NCI-H446 (cell line): Measurements from ENCODE around the gene GRID1.

Experiments
- DNase-seq, 2 experiments: peaks; one replicate each; lab custom pipeline; 2025; lab: John Stamatoyannopoulos, UW

Gene GRID1

DNA sequence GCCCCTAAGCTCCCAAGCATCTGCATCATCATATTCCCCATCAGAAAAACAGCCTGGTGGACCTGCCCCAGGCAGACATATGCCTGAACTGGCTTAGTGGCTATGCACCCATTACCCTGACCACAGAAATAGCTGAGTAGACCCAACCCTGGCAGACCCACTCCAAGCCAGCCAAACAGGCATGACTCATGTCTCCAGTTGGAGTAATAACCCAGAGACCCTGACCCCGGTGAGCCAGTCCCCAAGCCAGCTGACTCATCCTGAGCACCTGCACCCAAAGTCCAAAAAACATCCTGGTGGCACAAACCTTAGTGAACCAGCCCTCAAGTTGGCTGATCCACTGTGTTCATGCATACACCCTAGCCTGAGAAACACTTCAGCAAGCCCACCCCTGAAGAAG is 555.9 kb downstream of the GRID1 start:
- no peak for DNase-seq

- DNase-seq = no peak
These were observed 571.1 kb downstream of the GRID1 start for GRCh38 chr10:85795460-85795859.

GRCh38 chr10:85794553-85794952 is 572.0 kb downstream of the GRID1 start:
- DNase-seq = no peak

DNA sequence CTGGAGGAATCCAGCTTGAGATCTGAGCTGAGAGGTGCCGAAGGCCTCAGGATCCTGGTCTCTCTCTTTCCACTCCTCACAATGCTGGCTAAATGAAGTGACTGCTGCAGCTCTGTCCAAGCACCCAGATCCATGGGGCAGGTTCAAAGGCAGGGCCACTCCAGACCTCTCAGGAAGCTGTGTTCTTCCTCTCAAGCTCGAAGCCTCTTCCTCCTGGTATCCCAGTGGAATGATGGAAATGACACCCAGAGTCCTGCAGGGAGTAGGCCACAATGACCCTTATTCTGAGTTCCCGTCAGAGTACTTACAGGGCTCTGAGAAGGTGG is 574.1 kb downstream of the GRID1 start:
- no peak for DNase-seq

- DNase-seq = peak in 1 of 2 experiments; percentile 42
These were observed 574.6 kb downstream of the GRID1 start for GRCh38 chr10:85791818-85792532.

DNA sequence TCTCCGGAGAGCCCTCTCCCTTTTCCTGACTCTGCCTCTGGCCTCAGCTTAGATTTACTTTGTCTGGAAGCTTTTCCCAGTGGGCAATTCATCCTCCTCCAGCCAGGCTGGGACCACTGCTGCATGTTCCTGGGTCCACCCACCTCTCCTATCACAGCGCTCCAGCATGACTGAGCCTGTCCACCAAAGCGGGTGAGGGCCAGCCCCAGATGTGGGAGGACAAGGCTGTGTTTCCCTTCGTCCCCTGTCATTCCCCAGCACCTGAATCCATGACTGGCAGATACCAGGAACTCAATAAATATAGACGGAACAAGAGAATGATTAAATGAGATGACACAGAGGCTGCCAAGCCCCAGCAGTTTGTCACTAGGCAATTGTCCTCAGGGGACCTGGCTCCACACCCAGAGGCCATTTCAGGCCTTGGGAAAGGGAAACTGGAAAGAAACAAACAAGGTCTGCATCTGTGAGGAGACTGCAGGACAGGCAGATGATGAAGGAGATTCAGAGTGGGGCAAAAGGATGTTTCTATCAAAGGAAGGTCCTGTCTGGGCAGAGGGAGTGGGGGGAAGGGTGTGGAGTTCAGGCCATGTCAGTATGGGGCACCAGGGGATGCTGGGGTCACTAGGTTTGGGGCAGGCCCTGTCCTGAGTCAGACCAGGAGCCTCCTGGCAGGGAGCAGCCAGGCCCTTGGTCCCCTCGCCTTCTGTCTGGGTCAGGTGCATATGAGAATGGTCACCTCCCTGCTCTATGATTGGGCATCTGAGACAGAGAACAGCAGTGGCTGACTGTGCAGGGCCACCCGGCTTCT is 576.4 kb downstream of the GRID1 start:
- DNase-seq = no peak

GRCh38 chr10:85789125-85789524 is 577.5 kb downstream of the GRID1 start:
- peak in 1 of 2 experiments; percentile 2 for DNase-seq

GRCh38 chr10:85788570-85788969 is 578.0 kb downstream of the GRID1 start:
- no peak for DNase-seq

DNA sequence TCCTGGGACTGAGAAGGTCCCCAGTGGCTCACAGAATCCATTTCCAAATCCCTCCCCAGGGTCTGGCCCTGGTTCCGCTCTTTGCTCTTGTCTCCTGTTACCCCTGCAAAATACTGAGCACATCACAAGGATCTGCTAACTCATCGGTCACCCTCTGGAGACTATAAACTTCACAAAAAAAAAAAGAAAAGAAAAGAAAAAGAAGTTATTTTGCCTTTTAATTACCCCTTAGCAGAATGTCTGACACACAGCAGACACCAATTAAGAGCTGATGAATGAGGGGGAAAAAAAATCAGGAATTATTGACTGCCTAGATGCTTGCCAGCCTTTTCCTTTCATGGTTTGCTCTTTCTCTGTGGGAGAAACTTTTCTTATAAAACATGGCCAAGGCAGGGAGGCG is 578.7 kb downstream of the GRID1 start:
- no peak for DNase-seq

GRCh38 chr10:85787393-85787792 is 579.2 kb downstream of the GRID1 start:
- DNase-seq = no peak

DNA sequence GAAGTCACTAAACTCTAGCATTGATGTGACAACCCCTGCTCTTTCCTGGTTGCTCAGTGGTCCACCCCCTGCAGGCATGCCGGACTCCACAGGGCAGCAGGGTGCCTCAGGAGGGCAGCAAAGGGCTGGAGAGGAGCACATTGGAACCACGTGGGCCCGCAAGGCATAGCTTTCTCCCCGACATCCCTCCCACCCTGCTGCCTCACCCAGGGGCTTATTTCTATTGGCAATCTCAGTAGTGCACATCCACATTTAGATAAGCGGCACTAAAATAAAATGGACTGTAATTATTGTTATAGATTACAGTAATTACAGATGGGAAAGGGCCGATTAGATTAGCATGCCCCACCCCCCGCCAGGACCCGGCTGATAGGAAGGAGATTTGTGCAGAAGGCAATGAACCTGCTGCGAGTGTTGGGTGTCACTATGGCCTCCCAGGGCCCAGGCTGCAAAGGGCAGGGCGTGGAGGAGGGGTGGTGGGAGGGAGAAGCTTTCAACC is 580.1 kb downstream of the GRID1 start:
- no peak for DNase-seq

GRCh38 chr10:85784792-85785191 is 581.8 kb downstream of the GRID1 start:
- DNase-seq = no peak

GRCh38 chr10:85781404-85781803 is 585.2 kb downstream of the GRID1 start:
- DNase-seq = no peak

- no peak for DNase-seq
These were observed 588.5 kb downstream of the GRID1 start for GRCh38 chr10:85778074-85778473.

GRCh38 chr10:85767891-85768290 is 598.7 kb downstream of the GRID1 start:
- DNase-seq = no peak

GRCh38 chr10:85764108-85764507 is 602.5 kb downstream of the GRID1 start:
- no peak for DNase-seq

DNA sequence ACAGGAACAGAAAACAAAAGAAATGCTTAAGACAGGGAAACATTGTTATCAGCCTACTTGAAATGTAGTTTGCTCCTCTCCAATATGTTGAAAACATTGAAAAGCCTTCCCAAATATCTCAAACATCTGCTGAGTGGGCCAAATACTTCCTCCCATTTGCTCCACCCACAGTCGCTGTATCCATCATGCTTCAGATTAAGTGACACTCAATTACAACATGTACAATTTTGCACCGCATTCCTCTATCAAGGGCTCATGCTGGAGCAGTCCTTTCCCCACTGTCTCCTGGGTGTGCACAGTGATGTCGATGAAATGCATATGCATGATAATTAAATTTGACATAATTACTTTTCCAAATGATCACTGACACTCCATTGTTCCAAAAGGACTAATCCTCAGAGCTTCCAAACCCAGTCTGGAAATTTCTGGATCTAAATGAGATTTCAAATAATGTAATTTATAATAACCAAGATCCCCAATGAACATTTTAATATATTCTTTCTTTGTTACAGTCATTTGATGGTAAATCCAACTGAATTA is 604.6 kb downstream of the GRID1 start:
- DNase-seq = no peak

- no peak for DNase-seq
These were observed 624.8 kb downstream of the GRID1 start for GRCh38 chr10:85741626-85742300.

- DNase-seq = no peak
These were observed 630.6 kb downstream of the GRID1 start for GRCh38 chr10:85735997-85736396.

GRCh38 chr10:85734791-85735190 is 631.8 kb downstream of the GRID1 start:
- DNase-seq = no peak

GRCh38 chr10:85724215-85724614 is 642.4 kb downstream of the GRID1 start:
- DNase-seq = no peak

DNA sequence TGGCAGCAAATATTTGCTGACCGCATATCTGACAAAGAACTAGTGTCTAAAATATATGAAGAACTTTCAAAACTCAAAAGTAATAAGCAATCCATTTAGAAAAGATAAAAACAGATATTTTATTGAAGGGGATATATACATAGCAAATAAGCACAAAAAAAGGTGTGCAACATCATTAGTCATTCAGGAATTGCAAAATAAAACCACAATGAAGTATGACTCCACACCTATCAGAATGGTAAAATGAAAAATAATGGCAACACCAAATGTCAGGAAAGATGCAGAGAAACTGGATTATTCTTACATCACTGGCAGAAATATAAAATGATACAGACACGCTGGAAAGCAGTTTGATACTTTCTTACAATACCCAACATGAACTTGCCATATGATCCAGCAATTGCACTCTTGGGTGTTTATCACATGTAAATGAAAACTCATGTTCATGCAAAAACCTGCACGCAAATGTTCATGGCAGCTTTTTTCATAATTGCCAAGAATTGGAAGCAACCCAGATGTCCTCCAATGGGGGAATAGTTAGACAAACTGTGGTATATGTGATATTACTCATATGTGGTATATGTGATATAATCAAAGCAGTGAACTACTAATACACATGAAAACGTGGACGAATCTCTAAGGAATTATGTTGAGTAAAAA is 645.5 kb downstream of the GRID1 start:
- no peak for DNase-seq
